Liver (tissue), 9 donors: Measurements from ENCODE around the gene DGCR8. TPM values are rescaled to one million over a fixed set of nuclear protein-coding genes. Genes with fewer than 3 reads are reported as not detected.

Source experiments
- DNase-seq: peaks from one replicate; pipeline ENCODE4 v3.0.0-alpha.2; 2017; ENCODE audit warnings: low spot score
- H3K27ac ChIP-seq, 2 donors: one replicate each; pipeline ENCODE4 v1.7.0; 2013; ENCODE audit warnings: inconsistent platforms in 2 of 2, low read length in 2 of 2, control low read depth in 1 of 2, low read depth in 1 of 2, mild to moderate bottlenecking in 1 of 2
- H3K27me3 ChIP-seq, 4 donors: one replicate each; pipeline versions ENCODE4 v1.6.1 to v1.7.0; 2013; ENCODE audit warnings: low read length in 3 of 4, inconsistent platforms in 1 of 4, mild to moderate bottlenecking in 1 of 4, moderate library complexity in 1 of 4; ENCODE audit not compliant: control insufficient read depth in 4 of 4, insufficient read depth in 4 of 4
- H3K36me3 ChIP-seq, 4 donors: one replicate each; pipeline versions ENCODE4 v1.6.1 to v1.7.0; 2013; ENCODE audit warnings: low read length in 3 of 4, mild to moderate bottlenecking in 3 of 4, low read depth in 1 of 4, moderate library complexity in 1 of 4; ENCODE audit not compliant: control insufficient read depth in 4 of 4, insufficient read depth in 3 of 4
- H3K4me1 ChIP-seq, 4 donors: one replicate each; pipeline versions ENCODE4 v1.6.1 to v1.7.0; 2013; ENCODE audit warnings: low read length in 3 of 4, mild to moderate bottlenecking in 3 of 4, moderate library complexity in 1 of 4; ENCODE audit not compliant: control insufficient read depth in 4 of 4, insufficient read depth in 4 of 4
- H3K4me3 ChIP-seq, 3 donors: one replicate each; pipeline versions ENCODE4 v1.6.1 to v1.7.0; 2013; ENCODE audit warnings: low read length in 3 of 3, control low read depth in 1 of 3, low read depth in 1 of 3, mild to moderate bottlenecking in 1 of 3
- H3K9ac ChIP-seq, 2 donors: one replicate each; pipeline ENCODE4 v1.7.0; 2013; ENCODE audit warnings: low read length in 2 of 2, mild to moderate bottlenecking in 2 of 2, moderate library complexity in 2 of 2, control low read depth in 1 of 2, low read depth in 1 of 2
- H3K9me3 ChIP-seq, 4 donors: one replicate each; pipeline versions ENCODE4 v1.6.1 to v1.7.0; 2013; ENCODE audit warnings: low read length in 3 of 4; ENCODE audit not compliant: control insufficient read depth in 4 of 4
- ATF3 ChIP-seq: IDR thresholded peaks from 2 replicates; pipeline ENCODE4 v1.6.1; 2016; ENCODE audit warnings: antibody characterized with exemption
- CTCF ChIP-seq: fragments of 150-350 bp; IDR thresholded peaks from 2 replicates; pipeline ENCODE4 v1.5.1; 2017; ENCODE audit warnings: improper control_type of control experiment, low read depth, low read length; ENCODE audit not compliant: missing input control
- EGR1 ChIP-seq, 2 donors: IDR thresholded peaks; 2 replicates each; pipeline ENCODE4 v1.6.1; 2016 to 2018; ENCODE audit warnings: antibody characterized with exemption in 2 of 2, low read depth in 2 of 2
- FOXA1 ChIP-seq: IDR thresholded peaks from 2 replicates; pipeline ENCODE4 v1.6.1; 2016; ENCODE audit warnings: antibody characterized with exemption
- FOXA2 ChIP-seq: IDR thresholded peaks from 2 replicates; pipeline ENCODE4 v1.6.1; 2016; ENCODE audit warnings: antibody characterized with exemption
- GABPA ChIP-seq, 2 donors: IDR thresholded peaks in 1 of 2; conservative IDR thresholded peaks in 1 of 2; 2 replicates each; pipeline ENCODE4 v1.6.1; 2016; ENCODE audit warnings: antibody characterized with exemption in 2 of 2, mild to moderate bottlenecking in 1 of 2, moderate library complexity in 1 of 2
- HNF4A ChIP-seq, 2 donors: conservative IDR thresholded peaks; 2 replicates each; pipeline ENCODE4 v1.6.1; 2016; ENCODE audit warnings: antibody characterized with exemption in 2 of 2, mild to moderate bottlenecking in 2 of 2
- HNF4G ChIP-seq: IDR thresholded peaks from 2 replicates; pipeline ENCODE4 v1.6.1; 2016; ENCODE audit warnings: antibody characterized with exemption
- JUND ChIP-seq, 2 donors: IDR thresholded peaks; 2 replicates each; pipeline ENCODE4 v1.6.1; 2016; ENCODE audit warnings: antibody characterized with exemption in 2 of 2
- MAX ChIP-seq: IDR thresholded peaks from 2 replicates; pipeline ENCODE4 v1.6.1; 2016; ENCODE audit warnings: antibody characterized with exemption
- RAD21 ChIP-seq, 2 donors: IDR thresholded peaks; 2 replicates each; pipeline ENCODE4 v1.6.1; 2016; ENCODE audit warnings: antibody characterized with exemption in 2 of 2, mild to moderate bottlenecking in 2 of 2
- REST ChIP-seq: IDR thresholded peaks from 2 replicates; pipeline ENCODE4 v1.6.1; 2016; ENCODE audit warnings: antibody characterized with exemption, mild to moderate bottlenecking
- RXRA ChIP-seq, 2 donors: IDR thresholded peaks; 2 replicates each; pipeline ENCODE4 v1.6.1; 2017 to 2018; ENCODE audit warnings: antibody characterized with exemption in 2 of 2, mild to moderate bottlenecking in 1 of 2
- SP1 ChIP-seq: IDR thresholded peaks from 2 replicates; pipeline ENCODE4 v1.6.1; 2018; ENCODE audit warnings: antibody characterized with exemption, mild to moderate bottlenecking
- TAF1 ChIP-seq: conservative IDR thresholded peaks from 2 replicates; pipeline ENCODE4 v1.6.1; 2016; ENCODE audit warnings: antibody characterized with exemption, mild to moderate bottlenecking
- YY1 ChIP-seq: IDR thresholded peaks from 2 replicates; pipeline ENCODE4 v1.6.1; 2016; ENCODE audit warnings: antibody characterized with exemption, mild to moderate bottlenecking
- WGBS: extraction: QIAGEN DNeasy Blood & Tissue Kit; methylation state at CpG from one replicate; pipeline ENCODE4 v1.1.7; 2013; 5-methylcytosine and 5-hydroxymethylcytosine counted together
- polyA plus RNA-seq, 2 donors: library from polyadenylated mRNA; stranded (reverse) in 1 of 2; unstranded in 1 of 2; fragments of 200-250 nt in 1 of 2; fragments of >200 nt in 1 of 2; fragmentation: Nextera tagmentation in 1 of 2; extraction: Ambion mirVana in 1 of 2; gene quantifications; one replicate each; pipeline versions ENCODE4 v1.2.1 to v1.2.3, GENCODE V29; 2013 to 2015
- total RNA-seq, 2 donors: library from RNA; depleted of rRNA; stranded (reverse); fragments of >200 nt; gene quantifications; one replicate each; pipeline ENCODE4 v1.2.3, GENCODE V29; 2014
- donor health status: healthy.
- donor health status: healthy.
- donor health status: healthy.
- donor health status: healthy.
- donor health status: healthy.

DGCR8 gene
- total and polyA plus RNA-seq, 4 donors, result 7.9 to 27.1 (median 15.8) TPM

- H3K4me1 ChIP-seq, result no peaks in the 10 kb centered on the region
- WGBS, result 88% methylated on average over 18 of the region's 18 CpGs
- no peak overlapping the region for H3K27ac ChIP-seq
- no peaks in the 10 kb centered on the region for H3K9me3 ChIP-seq
- H3K36me3 ChIP-seq, result peaks cover 0 to 5% (median 0%) of the 10 kb centered on the region in 4 donors
- DNase-seq, result no peak
- H3K9ac ChIP-seq, result no peak overlapping the region
- no peaks in the 10 kb centered on the region for H3K27me3 ChIP-seq
- TF ChIP-seq RAD21 (IDR thresholded peaks at IDR 0.05) (no peak), ATF3 (no peak), FOXA1 (no peak), FOXA2 (no peak), JUND (IDR thresholded peaks at IDR 0.05) (no peak), HNF4G (no peak), HNF4A (conservative IDR thresholded peaks at IDR 0.05) (no peak), SP1 (no peak), MAX (no peak), YY1 (no peak)
- no peak overlapping the region for H3K4me3 ChIP-seq
Measured at GRCh38 chr22:20148414-20148813, 68.4 kb downstream of the DGCR8 start.

- Histone ChIP-seq H3K27ac (no peak overlapping the region), H3K9ac (no peak overlapping the region), H3K27me3 (no peaks in the 10 kb centered on the region), H3K36me3 (peaks cover 0 to 5% (median 0%) of the 10 kb centered on the region in 4 donors), H3K4me3 (no peak overlapping the region), H3K4me1 (no peaks in the 10 kb centered on the region), H3K9me3 (no peaks in the 10 kb centered on the region)
- no peak for TF ChIP-seq RAD21 (IDR thresholded peaks at IDR 0.05)
- TF ChIP-seq HNF4G, result no peak
- TF ChIP-seq HNF4A (conservative IDR thresholded peaks at IDR 0.05), result no peak
- TF ChIP-seq EGR1 (IDR thresholded peaks at IDR 0.05; ENCODE audit: low read depth in 2 of 2), result no peak
- TF ChIP-seq TAF1, result no peak
- TF ChIP-seq FOXA2, result no peak
- TF ChIP-seq YY1, result no peak
- TF ChIP-seq ATF3, result no peak
- TF ChIP-seq CTCF, result no peak
- no peak for TF ChIP-seq JUND (IDR thresholded peaks at IDR 0.05)
- no peak for TF ChIP-seq RXRA (IDR thresholded peaks at IDR 0.05)
- TF ChIP-seq GABPA (IDR thresholded peaks at IDR 0.05 in 1 of 2, conservative IDR thresholded peaks at IDR 0.05 in 1 of 2), result no peak
- TF ChIP-seq REST, result no peak
- TF ChIP-seq SP1, result no peak
- WGBS, result 80% methylated on average over 32 of the region's 32 CpGs
- no peak for DNase-seq
Measured at GRCh38 chr22:20149257-20150250, 69.5 kb downstream of the DGCR8 start.
